Tongue (tissue), 2 donors: ENCODE results near the gene DPM2. TPM values are rescaled to one million over a fixed set of nuclear protein-coding genes. Genes with fewer than 3 reads are reported as not detected.

Experiments
- DNase-seq: peaks from one replicate; pipeline ENCODE4 v3.0.0-alpha.2; 2015
- total RNA-seq: library from RNA; depleted of rRNA; stranded (reverse); fragments of >200 nt; gene quantifications from one replicate; pipeline ENCODE4 v1.2.3, GENCODE V29; 2014

Gene DPM2
- total RNA-seq, 1 donor from 2014 or later, result 11.6 TPM

GRCh38 chr9:127955294-127956015, 17.8 kb upstream of the DPM2 start:
- DNase-seq, result peak; percentile 78

DNA sequence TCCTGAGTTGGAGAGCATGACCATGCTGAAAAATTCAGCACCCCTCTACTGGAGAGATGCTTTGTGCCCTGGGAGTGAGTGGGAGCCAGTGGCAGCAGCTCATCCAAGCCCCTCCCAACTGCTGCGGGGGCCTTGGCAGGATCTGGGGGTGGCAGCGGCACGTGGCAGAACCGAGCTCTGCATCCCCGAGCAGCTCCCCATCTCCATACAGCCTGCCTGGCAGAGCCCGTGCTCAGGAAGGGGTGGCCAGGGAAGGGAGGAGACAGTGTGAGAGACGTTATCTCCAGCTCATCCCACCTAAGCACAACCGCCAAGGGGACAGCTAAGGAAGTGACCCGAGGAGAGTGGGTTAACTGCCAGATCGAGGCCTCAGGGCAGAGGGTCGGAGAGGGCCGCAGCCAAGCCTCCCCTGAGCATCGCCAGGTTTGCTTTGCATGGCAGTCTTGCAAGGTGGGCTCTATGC, 17.2 kb upstream of the DPM2 start:
- DNase-seq, result no peak

GRCh38 chr9:127953768-127954505, 16.3 kb upstream of the DPM2 start:
- no peak for DNase-seq

DNA sequence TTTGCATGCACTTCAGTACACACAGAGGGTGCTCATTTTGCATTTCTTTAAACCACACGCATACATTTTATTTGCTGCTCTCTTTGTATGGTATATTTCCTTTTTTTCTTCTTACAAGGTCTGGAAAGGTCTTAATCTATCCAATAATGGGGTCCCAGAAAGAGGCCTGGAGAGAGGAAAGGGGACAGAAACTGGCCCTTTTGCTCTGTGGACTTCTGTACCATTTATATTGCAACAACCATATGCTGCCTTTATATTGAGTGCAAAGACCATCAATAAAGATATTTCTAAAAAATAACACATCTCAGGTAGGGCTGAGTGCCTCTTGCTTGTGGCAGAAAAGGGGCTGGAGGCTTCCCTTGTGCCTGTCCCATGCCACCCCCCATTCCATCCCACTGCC, 15.5 kb upstream of the DPM2 start:
- DNase-seq, result no peak

DNA sequence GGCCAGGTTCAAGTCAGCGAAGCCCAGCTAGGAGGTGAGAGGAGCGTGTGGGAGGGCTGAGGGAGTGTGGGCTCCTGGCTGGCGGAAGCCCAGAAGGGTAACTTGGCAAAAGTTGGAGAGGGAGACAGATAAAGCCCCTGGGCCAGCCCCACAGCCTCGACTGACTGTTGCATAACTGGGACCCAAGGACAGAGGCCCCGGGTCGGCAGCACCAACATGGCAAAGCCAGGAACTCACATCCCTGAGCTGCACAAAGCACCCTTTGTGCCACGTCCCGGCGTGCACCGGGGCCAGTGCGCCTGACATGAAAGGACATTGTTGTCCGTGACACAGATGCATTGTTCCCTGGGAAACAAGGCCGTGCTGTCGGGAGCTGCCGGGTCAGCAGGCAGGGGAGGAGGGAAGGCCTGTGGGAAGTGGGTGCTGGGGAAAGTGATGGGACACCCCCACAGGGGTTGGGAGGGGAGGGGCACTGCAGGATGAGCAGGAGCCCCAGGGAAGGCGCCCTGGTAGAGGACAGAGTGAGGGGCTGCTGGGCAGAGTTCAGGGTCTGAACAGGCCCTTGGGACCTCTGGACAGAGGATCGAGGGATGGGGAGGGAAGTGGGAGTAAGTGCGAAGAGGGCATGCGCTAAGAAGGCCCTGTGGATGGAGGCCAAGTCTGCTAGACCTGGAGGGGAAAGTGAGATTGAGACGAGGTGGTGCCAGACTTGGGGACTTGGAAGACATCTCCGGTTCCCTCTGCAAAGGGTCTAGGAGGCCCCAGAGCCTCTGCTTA, 13.0 kb upstream of the DPM2 start:
- no peak for DNase-seq

DNA sequence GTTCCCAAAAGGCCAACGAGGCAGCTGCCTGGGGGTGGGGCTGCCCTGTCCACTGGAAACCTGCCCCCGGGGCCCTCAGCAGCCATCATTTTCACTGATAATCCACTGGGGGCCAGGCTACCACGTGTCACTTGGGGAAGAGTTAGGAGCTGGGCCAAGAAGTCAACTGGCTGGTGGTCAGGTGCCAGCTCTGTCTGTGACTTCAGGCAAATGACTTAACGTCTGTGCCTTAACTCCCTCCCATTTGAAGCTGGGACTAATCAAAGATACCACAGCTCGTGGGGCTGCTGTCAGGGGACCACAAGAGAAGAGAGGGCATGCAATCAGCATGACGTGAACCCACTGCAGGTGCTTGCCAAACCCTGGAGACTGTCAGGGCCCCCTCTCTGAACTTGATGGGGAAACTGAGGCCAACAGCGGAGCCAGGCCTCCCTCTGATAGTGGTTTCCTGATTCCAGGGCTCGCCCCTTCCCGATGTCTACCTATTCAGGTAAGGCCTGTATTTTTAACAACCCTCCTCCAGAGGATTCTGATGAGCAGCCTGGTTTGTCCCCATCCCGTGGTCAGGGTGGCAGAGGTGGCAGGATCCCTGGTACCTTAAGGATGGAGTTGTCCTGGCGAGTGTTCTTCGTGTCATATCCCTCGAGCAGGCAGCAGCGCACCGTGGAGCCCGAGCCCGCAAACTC, 12.3 kb upstream of the DPM2 start:
- no peak for DNase-seq

- DNase-seq, result no peak
These were observed 10.4 kb upstream of the DPM2 start for GRCh38 chr9:127947841-127948710.

DNA sequence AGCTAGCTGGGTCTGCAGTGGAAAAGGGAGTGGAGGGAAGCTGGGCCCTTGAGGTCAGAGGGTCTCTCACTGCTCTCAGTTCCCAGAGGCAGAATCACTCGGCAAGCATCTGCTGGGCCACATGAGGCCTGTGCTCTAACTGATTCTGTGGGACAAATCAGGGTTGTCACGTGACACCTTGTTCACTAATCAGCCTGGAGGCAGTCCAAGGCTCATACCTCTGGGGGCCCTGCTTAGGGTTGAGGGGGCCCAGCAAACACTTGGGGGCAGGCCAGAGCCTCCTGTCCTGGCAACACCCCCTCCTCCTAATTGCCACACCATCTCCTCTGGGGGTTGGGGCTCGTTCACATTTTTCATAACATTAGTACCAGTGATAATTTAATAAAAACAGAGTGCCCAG, 9.1 kb upstream of the DPM2 start:
- DNase-seq, result no peak

DNA sequence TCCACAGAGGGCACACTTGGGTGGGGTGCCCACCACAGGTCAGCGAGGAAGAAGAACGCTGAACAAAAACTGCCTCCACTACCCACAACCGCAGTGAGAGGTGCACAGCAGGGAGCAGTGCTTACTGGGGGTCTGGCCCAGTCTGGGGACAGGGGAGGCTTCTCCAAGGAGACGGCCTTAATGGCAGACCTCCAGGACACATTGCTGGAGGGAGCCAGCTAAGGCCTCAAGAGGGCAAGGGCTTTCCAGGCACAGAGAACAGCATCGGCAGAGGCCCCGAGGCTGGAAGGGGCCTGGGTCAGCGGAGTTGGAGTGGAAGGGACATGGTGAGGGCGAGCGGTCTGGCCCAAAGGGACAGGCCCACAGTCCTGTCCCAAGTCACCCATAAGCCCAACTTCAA, 8.3 kb upstream of the DPM2 start:
- no peak for DNase-seq

GRCh38 chr9:127945338-127945737, 7.7 kb upstream of the DPM2 start:
- no peak for DNase-seq

- no peak for DNase-seq
These were observed 7.0 kb upstream of the DPM2 start for GRCh38 chr9:127944586-127945218.

DNA sequence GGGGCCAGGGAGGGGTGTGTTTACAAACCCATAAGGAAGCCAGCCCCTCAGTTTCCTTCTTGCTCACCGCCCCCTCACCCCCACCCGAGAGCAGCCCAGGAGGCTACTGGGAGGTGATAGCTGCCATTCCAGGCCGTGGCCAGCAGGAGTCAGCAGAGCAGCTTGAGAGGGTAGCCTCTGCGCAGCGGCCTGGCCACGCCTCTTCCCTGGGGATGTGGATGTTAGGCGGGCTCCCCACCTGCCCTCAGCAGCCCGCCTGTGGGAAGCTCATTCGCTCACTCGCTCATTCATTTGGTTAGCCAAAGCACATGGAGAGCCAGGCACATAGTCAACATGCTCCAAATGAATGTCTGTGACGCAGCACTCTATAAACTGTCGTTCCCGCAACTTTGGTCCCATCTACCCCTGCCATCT, 6.1 kb upstream of the DPM2 start:
- peak; percentile 85 for DNase-seq

GRCh38 chr9:127943011-127943662, 5.5 kb upstream of the DPM2 start:
- no peak for DNase-seq

DNA sequence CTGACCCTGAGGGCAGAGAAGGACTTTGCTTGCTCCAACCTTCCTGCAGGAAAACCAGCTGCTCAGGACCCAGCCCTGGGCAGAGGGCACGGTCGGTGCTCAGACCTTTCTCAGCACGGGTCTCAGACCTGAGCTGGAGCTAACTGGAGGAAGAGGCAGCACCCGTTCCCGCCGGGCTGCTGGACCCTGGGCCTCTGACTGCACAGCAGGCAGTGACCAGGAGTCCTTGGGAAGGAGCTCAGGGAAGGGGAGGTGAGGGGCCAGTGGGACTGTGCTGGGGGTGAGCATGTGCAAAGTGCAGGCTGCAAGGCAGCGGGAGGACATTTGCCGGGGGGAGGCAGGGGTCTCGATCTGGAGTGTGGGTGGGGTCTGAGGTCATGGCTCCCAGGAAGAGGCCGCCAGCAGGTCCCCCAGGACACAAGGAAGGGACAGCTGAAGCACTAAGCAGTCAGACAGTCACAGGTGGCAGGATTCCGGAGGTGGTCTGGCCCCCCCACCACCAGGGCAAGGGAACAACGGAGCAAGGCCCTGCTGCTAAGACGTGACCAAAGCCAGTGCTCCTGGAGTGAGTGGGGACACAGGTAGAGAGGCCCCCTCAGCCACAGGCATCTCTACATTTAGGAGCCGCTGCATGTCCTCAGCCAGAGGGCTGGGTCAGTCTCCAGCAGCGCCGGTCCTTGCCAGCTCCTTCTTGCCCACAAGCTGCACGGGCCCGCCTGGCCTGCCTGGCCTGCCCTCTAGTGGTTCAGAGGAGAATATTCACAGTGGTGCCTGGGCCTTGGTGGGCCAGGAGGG, 4.8 kb upstream of the DPM2 start:
- peak; percentile 80 for DNase-seq

- DNase-seq, result no peak
These were observed 4.2 kb upstream of the DPM2 start for GRCh38 chr9:127941961-127942215.

GRCh38 chr9:127941062-127941960, 3.7 kb upstream of the DPM2 start:
- DNase-seq, result no peak

GRCh38 chr9:127940593-127940992, 2.9 kb upstream of the DPM2 start:
- no peak for DNase-seq

DNA sequence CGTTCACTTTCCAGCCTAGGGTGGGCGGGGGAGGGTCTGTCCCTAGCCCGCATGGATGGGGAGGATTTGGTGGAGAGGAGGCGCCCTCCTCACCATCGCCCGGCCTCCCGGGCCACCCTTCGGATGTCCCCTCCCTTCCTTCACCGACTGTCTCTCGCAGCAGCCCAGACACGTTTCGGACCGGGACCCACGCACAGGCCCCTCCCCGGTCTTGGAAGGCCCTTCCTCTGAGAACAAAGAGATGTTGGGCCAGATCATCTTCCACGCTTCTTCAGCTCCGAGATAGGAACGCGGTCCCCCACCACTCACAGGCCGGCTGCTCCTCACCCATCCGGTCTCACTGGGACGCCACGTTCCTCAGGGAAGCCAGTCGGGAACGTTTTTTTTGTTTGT, 640 bp upstream of the DPM2 start:
- DNase-seq, result no peak

- no peak for DNase-seq
These were observed 632 bp downstream of the DPM2 start for GRCh38 chr9:127937056-127937387.
